ENCODE data around the gene TRMT2A.

Gene TRMT2A

DNA sequence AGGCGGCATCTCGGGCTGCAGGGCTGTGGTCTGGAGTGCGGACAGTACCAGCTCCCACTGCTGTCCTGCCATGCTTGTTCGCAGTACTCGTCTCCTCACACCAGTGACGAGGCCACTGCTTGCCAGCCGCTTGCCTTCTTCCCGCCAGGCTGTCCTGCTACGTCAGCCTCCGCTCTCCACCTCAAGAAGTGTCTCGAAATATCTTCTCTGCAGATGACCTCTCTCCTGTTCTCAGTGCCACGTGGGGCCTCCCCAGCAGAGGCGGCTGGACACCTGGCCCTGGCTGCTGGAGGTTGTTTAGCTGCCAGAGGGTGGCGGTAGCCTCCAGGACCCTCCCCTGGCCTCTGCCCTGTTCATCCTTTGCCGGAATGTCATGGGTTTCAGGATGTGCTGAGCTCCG, 36.9 kb upstream of the TRMT2A start:
- no peak overlapping the region for H2AFZ ChIP-seq
- no peak overlapping the region for H3K4me3 ChIP-seq (ENCODE audit: low read depth, low read length)
- no peaks in the 10 kb centered on the region for H3K27me3 ChIP-seq (ENCODE audit: control insufficient read depth, insufficient read depth, low read length)
- no peak overlapping the region for H3K27ac ChIP-seq
- no peaks in the 10 kb centered on the region for H3K36me3 ChIP-seq (ENCODE audit: control insufficient read depth, insufficient read depth, low read length)
- H3K4me1 ChIP-seq: no peaks in the 10 kb centered on the region
- no peaks in the 10 kb centered on the region for H3K9me3 ChIP-seq (ENCODE audit: control insufficient read depth, low read length)
- TF ChIP-seq, protein P1, sequence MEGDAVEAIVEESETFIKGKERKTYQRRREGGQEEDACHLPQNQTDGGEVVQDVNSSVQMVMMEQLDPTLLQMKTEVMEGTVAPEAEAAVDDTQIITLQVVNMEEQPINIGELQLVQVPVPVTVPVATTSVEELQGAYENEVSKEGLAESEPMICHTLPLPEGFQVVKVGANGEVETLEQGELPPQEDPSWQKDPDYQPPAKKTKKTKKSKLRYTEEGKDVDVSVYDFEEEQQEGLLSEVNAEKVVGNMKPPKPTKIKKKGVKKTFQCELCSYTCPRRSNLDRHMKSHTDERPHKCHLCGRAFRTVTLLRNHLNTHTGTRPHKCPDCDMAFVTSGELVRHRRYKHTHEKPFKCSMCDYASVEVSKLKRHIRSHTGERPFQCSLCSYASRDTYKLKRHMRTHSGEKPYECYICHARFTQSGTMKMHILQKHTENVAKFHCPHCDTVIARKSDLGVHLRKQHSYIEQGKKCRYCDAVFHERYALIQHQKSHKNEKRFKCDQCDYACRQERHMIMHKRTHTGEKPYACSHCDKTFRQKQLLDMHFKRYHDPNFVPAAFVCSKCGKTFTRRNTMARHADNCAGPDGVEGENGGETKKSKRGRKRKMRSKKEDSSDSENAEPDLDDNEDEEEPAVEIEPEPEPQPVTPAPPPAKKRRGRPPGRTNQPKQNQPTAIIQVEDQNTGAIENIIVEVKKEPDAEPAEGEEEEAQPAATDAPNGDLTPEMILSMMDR (IDR thresholded peaks at IDR 0.05): no peak
- H3K4me2 ChIP-seq (ENCODE audit: low read length): no peak overlapping the region
- no peaks in the 10 kb centered on the region for H3K79me2 ChIP-seq
- H3K9ac ChIP-seq: no peak overlapping the region

DNA sequence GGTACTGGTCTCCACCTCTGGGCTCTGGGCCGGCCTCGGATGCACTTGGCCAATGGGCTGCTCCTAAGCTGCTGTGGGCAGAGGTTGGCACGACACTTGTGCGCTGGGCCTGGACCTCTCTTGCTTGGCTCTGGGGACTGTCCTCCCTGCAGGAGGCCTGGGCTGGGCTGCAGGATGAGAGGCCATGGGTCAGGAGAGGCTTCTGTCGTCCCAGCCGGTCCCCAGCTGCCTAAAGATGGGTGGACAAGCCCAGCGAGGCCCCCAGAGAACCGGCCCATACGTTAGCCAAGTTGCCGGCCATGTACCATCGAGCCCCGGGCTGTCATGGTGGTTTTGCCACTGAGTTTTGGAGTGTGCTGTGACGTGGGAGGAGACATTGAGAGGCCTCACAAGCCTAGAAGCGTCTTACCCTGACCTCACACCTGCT, 35.5 kb upstream of the TRMT2A start:
- Histone ChIP-seq H3K4me1 (no peaks in the 10 kb centered on the region), H3K9me3 (ENCODE audit: control insufficient read depth, low read length) (no peaks in the 10 kb centered on the region), H3K4me2 (ENCODE audit: low read length) (no peak overlapping the region), H3K79me2 (no peaks in the 10 kb centered on the region), H3K9ac (no peak overlapping the region), H3K4me3 (ENCODE audit: low read depth, low read length) (no peak overlapping the region), H2AFZ (no peak overlapping the region), H3K27ac (no peak overlapping the region), H3K36me3 (ENCODE audit: control insufficient read depth, insufficient read depth, low read length) (no peaks in the 10 kb centered on the region), H3K27me3 (ENCODE audit: control insufficient read depth, insufficient read depth, low read length) (no peaks in the 10 kb centered on the region)
- TF ChIP-seq, protein P1 (IDR thresholded peaks at IDR 0.05): no peak

DNA sequence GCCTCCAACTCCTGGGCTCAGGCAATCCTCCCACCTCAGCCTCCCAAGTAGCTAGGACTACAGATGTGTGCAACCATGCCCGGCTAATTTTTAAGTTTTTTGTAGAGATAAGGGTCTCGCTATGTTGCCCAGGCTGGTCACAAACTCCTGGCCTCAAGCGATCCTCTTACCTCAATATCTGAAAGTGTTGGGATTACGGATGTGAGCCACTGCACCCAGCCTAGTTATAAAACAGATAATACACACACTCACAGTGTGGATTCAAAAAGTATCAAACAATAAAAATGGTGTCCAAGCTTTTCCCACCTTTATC, 34.2 kb upstream of the TRMT2A start:
- no peaks in the 10 kb centered on the region for H3K27me3 ChIP-seq (ENCODE audit: control insufficient read depth, insufficient read depth, low read length)
- H3K79me2 ChIP-seq: no peaks in the 10 kb centered on the region
- no peak overlapping the region for H3K9ac ChIP-seq
- no peaks in the 10 kb centered on the region for H3K9me3 ChIP-seq (ENCODE audit: control insufficient read depth, low read length)
- no peak overlapping the region for H2AFZ ChIP-seq
- no peak overlapping the region for H3K4me2 ChIP-seq (ENCODE audit: low read length)
- H3K27ac ChIP-seq: no peak overlapping the region
- H3K4me1 ChIP-seq: no peaks in the 10 kb centered on the region
- TF ChIP-seq, protein P1 (IDR thresholded peaks at IDR 0.05): no peak
- H3K36me3 ChIP-seq (ENCODE audit: control insufficient read depth, insufficient read depth, low read length): no peaks in the 10 kb centered on the region
- no peak overlapping the region for H3K4me3 ChIP-seq (ENCODE audit: low read depth, low read length)

DNA sequence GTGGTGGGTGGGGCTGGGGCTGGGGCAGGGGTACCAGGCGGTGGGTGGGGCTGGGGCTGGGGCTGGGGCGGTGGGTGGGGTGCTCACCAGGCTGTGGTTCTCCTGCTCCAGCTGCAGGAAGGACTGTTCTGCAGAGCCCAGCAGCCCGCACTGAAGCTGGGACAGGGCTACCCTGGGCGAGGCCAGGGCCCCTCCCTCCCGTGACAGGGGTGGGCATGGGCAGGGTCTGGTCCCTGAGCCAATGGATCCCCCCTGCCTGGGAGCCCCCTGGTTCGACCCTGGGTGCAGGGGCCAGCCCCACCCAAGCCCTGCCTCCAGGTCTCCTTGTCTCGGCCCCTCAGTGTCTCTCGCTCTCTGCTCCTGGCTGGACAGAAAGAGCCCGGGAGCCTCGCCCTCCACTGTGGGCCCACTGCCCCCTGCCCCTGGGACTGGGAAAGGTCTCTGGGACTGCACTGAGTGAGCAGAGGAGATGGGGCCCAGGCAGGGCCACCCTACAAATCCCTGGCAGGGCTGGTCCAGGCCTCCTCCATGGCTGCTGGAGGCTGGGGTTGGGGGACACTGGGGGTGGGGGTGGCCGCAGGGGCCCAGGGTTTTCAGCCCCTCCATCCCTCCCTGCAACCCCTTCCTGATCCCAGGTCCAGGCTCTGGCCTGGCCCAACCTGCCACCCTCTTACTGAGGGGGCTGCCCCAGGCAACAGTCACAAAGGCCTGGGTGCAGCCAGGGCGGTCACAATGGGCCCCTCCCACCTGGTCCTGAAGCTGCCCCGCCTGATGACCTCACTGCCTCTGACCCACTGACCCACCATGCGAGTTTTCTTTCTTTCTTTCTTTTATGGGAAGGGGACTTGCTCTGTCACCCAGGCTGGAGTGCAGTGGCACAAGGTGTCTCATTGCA, 33.6 kb upstream of the TRMT2A start, which contains the start of gene CCDC188:
CCDC188 (minus strand) TSS at position 675 of the 895 bp plus-strand sequence; CDS start at position 606, 69 bp downstream.
- no peak within 1 kb of the TSS for H3K9ac ChIP-seq
- H2AFZ ChIP-seq: no peak within 1 kb of the TSS
- H3K27me3 ChIP-seq (ENCODE audit: control insufficient read depth, insufficient read depth, low read length): no peaks in the 10 kb centered on the region
- no peak within 1 kb of the TSS for H3K4me2 ChIP-seq (ENCODE audit: low read length)
- TF ChIP-seq, protein P1 (IDR thresholded peaks at IDR 0.05): no peak
- no peaks in the 10 kb centered on the region for H3K79me2 ChIP-seq
- no peaks in the 10 kb centered on the region for H3K9me3 ChIP-seq (ENCODE audit: control insufficient read depth, low read length)
- no peak within 1 kb of the TSS for H3K4me3 ChIP-seq (ENCODE audit: low read depth, low read length)
- no peak within 1 kb of the TSS for H3K27ac ChIP-seq
- no peaks in the 10 kb centered on the region for H3K36me3 ChIP-seq (ENCODE audit: control insufficient read depth, insufficient read depth, low read length)
- no peaks in the 10 kb centered on the region for H3K4me1 ChIP-seq

All from parathyroid adenoma (tissue), 2 donors.